Measurements from ENCODE around the gene ATOSA. TPM values are rescaled to one million over a fixed set of nuclear protein-coding genes. Genes with fewer than 3 reads are reported as not detected.

ATOSA gene
- total RNA-seq, 2 donors from 2014 or later, result 21.6 to 36.7 TPM

- Histone ChIP-seq H3K27me3 (no peaks in the 10 kb centered on the region), H3K36me3 (no peaks in the 10 kb centered on the region), H3K4me3 (peak overlapping the region in 1 of 2 donors; percentile 31), H3K4me1 (peaks cover 0 to 63% of the 10 kb centered on the region in 2 donors), H3K27ac (peak overlapping the region; percentile 59 to 68), H3K9me3 (no peaks in the 10 kb centered on the region)
- no peak for TF ChIP-seq CTCF (IDR thresholded peaks at IDR 0.05)
- DNase-seq (ENCODE audit: low spot score), result no peak
Observed at GRCh38 chr15:52652286-52652685, 26.9 kb downstream of the ATOSA start.

GRCh38 chr15:52651868-52652267 is 27.3 kb downstream of the ATOSA start:
- Histone ChIP-seq H3K9me3 (no peaks in the 10 kb centered on the region), H3K27ac (peak overlapping the region; percentile 59 to 68), H3K4me3 (peak overlapping the region; percentile 8 to 31), H3K27me3 (no peaks in the 10 kb centered on the region), H3K36me3 (no peaks in the 10 kb centered on the region), H3K4me1 (peaks cover 0 to 59% of the 10 kb centered on the region in 2 donors)
- no peak for TF ChIP-seq CTCF (IDR thresholded peaks at IDR 0.05)
- peak; percentile 74 for DNase-seq (ENCODE audit: low spot score)

GRCh38 chr15:52651114-52651513 is 28.1 kb downstream of the ATOSA start:
- Histone ChIP-seq H3K36me3 (peaks cover under 1% of the 10 kb centered on the region), H3K27me3 (no peaks in the 10 kb centered on the region), H3K27ac (peak overlapping the region; percentile 59 to 68), H3K4me3 (peak overlapping the region in 1 of 2 donors; percentile 31), H3K9me3 (no peaks in the 10 kb centered on the region), H3K4me1 (peaks cover 0 to 57% of the 10 kb centered on the region in 2 donors)
- TF ChIP-seq CTCF (IDR thresholded peaks at IDR 0.05), result no peak
- DNase-seq (ENCODE audit: low spot score), result no peak

GRCh38 chr15:52649686-52650085 is 29.5 kb downstream of the ATOSA start:
- Histone ChIP-seq H3K4me1 (peaks cover 0 to 45% of the 10 kb centered on the region in 2 donors), H3K27ac (no peak overlapping the region), H3K36me3 (peaks cover 4% of the 10 kb centered on the region), H3K9me3 (no peaks in the 10 kb centered on the region), H3K4me3 (no peak overlapping the region), H3K27me3 (no peaks in the 10 kb centered on the region)
- no peak for TF ChIP-seq CTCF (IDR thresholded peaks at IDR 0.05)
- no peak for DNase-seq (ENCODE audit: low spot score)

- no peak for TF ChIP-seq CTCF (IDR thresholded peaks at IDR 0.05)
- Histone ChIP-seq H3K27me3 (no peaks in the 10 kb centered on the region), H3K27ac (no peak overlapping the region), H3K4me1 (peaks cover 0 to 36% of the 10 kb centered on the region in 2 donors), H3K36me3 (peaks cover 4% of the 10 kb centered on the region), H3K4me3 (no peak overlapping the region), H3K9me3 (no peaks in the 10 kb centered on the region)
- no peak for DNase-seq (ENCODE audit: low spot score)
Observed at GRCh38 chr15:52645916-52646315, 33.3 kb downstream of the ATOSA start.

Measured in right atrium auricular region (tissue), 2 donors.